GM18508 (cell line): ENCODE data around the gene TMEM52.
"Not testable (repeated sequence)": the region's sequence is repeated elsewhere in the genome, so short reads cannot be mapped to it uniquely, and the experiment has no call there.

Source experiments
- ATAC-seq: cut with Tn5 transposase; IDR thresholded peaks from one replicate; pipeline ENCODE4 v1.9.1; 2021; ENCODE audit warnings: moderate number of reproducible peaks; ENCODE audit not compliant: insufficient read depth, unreplicated experiment

Gene TMEM52

DNA sequence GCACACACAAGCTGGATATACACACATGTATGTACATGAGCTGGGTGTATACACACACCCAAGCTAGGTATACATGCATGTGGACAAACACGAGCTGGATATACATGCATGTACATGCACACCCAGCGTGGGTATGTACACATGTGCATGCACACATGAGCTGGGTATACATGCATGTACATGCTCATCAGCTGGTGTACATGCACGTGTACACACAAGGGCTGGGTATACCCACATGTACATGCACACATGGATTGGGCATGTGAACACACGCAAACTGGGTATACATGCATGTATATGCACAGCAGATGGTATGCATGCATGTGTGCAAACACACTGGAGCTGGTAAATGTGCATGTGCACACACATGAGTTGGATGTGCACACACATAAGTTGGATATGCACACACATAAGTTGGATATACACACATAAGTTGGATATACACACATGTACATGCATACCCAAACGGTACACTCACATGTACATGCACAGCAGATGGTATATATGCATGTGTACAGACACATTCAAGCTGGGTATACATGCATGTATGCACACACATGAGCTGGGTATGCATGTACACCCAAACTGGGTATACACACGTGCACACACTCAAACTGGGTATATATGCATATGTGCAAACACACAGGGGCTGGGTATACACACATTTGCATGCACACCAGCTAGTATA lies 20.7 kb downstream of the TMEM52 start:
- ATAC-seq: no peak

DNA sequence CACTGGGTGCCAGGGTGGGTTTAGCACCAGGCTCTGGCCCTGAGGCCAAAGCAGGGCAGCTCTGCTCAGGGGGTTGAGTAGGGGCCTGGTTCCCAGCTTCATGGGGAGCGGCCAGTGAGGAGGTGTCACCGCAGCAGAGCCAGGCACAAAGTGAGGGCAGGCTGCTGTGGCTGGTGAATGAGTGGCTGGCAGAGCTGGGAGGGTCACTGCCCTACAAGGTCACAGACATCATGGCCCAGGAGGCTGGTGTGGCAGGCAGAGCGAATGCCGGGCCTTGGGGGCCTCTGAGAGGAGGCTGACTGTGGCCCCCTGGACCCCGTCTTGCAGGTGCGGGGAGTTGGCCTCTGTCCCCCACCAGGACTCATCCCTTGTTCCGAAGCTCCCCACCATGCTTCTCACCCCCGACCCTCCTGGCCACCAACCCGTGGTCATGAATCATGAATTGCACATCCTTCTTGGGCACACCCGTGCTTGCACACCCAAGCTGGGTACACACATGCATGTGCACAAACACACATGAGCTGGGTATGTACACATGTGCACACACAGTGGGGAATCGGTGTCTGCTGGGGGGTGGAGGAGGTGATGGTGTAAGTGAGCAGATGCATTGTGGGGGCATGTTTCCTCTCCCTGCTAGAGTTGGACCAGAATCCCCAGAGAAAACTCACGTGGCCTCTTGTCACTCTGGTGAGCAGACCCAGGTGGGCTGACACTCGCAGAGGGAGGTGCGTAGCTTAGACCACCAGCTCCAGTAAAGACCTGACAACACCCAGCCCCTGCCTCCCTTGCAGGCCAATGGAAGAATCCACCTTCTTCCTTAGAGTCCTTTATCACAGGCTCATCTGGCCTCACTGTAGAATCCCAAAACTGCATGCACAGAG lies 23.4 kb downstream of the TMEM52 start:
- ATAC-seq: no peak

DNA sequence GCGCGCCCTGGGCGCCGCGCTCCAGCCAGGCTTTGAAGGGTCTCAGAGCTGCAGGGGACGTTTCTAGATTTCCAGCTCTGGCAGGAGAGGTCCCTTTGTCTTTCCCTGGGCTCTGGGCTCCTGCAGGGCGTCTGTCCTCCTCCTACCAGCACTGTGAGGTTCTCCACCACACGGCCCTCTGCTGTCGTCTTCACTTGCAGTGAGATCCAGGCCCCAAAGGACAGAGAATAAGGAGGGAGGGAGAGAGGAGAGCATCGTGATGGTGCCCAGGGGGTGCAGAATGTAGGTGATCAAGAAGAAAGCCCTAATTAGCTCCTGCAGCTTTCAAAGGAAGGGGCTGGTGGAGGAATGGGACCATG lies 24.0 kb downstream of the TMEM52 start:
- no peak for ATAC-seq

DNA sequence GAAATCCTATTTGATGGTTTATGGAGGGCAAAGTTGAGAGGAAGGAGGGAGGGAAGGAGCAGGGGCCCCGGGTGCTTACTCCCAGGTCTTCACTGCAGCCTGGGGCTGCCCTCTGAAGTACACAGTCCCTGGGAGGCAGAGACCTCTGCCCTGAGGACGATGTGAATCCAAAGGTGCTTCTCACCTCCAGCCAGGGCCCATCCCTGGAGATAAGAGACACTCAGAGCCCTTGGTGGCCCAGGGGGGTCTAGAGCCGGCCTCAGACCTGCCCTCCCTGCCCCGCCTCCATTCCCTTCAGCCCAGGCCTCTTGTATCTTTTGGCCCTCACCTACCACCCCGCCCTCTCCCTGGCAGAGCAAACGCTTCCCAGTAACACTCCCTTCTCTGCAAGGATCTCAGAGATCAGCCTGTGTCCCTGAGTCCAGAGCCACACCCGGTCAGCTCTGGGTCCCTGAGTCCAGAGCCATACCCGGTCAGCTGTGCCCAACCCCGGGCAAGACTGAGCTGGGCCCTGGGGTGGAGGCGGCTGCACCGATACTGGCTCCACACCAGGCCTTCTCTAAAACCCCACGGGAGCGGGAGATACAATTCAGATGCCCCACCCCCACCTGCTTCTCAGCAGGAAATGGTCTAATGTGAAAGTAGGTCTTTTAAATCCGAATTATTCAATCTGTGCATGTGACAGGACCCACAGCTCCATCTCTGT lies 24.6 kb downstream of the TMEM52 start:
- no peak for ATAC-seq

DNA sequence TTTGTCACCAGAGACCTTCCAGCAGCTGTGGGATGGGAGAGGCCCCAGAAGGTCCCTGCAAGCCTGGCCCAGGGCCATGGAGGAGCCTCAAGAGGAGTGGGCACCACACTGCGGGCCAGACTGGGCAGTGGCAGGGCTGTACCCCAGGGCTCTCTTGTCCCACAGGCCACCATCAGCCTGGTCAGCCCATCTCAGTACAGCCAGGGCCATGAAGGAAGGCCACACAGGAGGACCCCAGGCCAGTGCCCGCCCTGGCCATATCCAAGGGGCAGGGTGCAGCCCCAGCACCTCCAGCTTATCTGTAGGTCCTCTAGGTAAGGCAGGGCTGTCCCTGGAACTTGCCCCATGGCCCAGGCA lies 25.1 kb downstream of the TMEM52 start:
- no peak for ATAC-seq

DNA sequence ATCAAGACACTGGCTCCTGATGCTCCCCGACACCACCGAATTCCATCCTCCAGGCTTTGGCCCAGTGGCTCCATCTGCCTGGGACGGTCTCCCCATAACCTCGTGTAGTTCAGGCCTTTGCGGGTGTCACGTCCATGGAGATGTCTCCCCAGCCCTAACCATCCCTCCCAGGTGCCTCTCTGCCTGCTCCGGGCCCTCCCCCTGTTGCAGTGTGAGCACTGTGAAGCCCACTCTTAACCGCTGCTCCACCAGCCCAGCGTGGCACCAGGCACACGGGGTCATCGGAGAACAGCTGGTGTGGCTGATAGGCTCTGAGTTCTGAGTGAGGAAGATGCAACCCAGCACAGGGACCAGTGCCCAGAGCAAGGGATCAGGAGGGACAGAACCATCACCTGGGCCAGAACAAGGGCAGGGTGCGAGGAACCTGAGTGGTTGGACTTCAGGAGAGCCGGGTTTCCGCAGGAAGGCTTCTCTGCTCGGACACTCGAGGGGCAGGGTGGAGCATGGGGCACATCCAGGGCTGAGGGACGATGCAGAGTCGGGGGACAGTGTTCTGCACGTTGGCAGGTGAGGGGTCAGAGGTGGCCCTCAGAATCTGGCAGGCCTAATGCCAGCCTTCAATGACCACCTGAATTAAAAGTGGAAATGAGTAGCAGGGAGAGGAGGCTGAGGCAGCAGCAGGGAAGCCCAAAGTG lies 25.6 kb downstream of the TMEM52 start:
- no peak for ATAC-seq

DNA sequence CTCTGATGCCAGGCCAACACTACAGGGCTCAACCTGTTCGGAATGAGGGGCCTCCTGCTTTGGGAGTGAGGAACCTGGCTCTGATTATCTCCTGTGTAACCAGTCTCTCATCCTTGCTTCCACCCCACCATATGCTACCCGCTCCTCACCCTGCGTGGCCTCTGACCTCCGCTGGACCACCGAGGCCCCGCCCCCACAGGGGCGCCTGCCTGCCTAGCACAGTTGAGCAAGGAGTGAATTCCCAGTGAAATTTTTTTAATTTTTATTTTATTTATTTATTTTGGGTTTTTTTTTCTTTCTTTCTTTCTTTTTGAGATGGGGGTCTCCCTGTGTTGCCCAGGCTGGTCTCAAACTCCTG lies 26.3 kb downstream of the TMEM52 start:
- ATAC-seq: no peak

DNA sequence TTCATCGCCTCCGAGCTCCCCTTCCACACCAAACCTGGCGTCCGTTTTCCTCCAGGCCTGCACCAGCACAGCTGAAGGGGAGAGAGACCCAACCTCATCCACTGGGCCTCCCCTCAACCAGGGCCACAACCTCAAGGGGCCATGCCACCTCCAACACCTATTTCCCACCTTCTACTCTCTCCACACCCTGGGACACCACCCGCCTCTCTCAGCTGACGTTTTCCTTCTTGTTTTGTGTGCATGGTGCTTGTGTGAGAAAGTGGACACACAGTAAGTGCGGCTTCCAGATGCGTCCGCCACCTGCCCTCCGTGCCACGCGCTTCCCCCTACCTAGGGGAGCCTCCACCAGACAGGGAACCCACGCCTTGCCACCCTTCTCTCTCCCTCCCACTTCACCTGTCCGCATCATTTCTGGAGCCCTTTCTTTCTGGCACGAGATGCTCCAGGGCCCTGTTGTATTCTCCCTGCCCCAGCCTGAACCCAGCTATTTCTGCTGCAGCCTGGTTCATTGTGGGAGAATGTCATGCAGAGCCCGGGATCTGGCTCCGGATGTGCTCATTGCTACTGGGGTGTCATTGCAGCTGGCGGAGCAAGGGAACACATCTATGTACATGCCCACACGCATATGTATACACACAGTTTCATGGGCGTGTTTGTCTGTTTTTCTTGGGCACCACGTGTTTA lies 26.9 kb downstream of the TMEM52 start:
- no peak for ATAC-seq

DNA sequence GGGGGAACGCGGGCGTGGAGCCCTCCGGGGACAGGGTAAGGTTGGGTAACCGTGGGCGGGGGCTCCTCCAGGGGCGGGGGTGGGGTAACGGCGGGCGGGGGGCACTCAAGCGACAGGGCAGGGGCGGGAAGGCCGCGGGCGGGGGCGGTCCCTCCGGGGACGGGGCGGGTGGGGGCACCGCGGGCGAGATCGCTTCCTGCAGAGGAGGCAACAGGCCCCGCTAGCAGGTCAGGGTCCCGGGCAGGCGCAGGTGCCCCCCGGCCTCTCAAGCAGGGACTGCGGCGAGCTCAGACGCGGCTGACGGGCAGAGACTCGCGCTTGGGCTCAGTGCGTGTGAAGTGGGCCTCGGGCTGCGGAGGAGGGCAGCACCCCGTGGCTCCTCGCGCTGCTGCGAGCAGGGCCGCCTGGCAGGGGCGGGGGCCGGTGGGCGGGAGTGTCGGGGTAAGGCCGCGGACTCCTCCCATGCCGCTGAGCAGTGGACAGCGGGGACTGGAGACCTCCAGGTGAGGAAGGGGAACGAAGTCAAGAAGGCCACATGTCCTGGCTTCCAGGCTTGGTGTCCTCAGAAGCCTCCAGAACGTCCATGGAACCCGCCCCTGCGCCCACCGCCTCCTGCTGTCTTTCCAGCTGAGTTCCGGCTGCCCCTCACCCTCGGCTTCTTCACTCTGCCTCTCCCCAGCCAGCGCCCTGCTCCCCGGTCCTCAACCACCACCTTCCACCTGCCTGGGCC lies 27.6 kb downstream of the TMEM52 start:
- ATAC-seq: no peak

DNA sequence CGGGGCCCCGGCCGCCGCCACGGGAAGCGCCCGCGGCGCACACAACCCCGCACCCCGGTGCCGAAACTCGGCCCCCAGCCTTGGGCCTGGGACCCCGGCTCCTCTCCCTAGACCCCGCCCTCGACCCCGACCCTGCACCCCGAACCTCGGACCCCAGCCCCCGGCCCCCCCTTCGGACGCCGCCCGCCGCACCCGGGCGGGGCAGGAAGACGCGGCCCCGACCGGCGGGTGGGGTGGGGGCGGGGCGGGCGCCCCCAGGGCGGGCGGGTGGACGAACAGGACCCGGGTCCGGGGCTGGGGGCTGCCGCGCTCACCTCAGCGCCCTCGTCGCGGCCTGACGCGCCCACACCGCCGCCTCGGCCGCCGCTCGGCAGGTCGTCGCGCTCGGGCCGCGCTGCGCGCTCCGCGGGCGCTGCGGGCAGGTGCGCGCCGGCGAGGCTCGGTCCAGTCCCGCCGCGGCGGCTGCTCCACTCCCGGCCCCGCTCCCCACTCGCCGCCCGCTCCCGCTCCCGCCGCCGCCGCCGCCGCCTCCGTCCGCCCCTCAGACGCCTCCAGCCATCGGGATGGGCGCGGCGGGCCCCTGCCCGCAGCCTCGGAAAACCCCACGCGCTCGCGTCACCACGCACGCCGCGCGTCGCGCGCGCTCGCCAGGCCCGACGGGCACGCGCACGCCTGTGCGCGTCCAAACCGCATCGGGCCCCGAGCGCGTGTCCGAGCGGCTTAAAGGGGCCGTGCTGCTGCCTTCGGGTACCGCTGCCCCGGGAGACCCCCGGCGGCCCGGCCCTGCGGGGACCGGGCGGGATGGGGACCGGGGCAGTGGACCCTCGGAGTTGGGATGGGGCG lies 28.4 kb downstream of the TMEM52 start, which contains the start of gene GNB1:
GNB1 (minus strand) TSS at position 582 of the 843 bp plus-strand sequence. CDS start 65,634 bp downstream, outside the sequence.
- no peak for ATAC-seq

DNA sequence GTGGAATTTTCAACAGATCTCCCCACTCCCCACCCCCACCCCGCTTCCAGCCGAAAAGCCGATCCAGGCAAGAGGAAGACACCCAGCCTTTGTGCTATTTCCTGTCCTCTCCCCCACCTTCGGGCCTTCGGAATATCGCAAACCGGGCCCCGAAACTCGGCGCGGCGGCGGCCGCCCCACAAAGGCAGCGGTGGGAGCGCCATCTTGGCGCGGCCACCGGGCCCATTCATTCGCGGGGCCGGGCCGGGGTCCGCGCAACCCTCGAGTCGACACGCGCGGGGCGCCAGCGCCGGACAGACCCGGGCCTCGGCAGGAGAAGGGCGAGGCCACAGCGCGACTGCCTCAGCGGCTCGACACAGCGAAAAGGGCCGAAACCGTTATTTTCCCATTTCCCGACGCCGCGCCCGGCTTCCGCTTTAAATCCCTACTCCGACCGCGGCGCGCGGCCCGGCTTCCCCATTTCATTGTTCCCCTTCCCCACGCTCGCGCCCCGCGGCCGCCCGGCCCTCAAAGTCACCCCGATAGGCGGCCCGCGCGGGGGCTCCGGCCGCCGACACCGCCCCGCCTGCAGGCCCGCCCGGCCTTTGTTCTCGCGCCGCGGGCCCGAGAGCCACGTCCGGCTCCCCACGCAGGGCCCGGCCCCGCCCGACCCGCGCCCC lies 29.1 kb downstream of the TMEM52 start:
- no peak for ATAC-seq

DNA sequence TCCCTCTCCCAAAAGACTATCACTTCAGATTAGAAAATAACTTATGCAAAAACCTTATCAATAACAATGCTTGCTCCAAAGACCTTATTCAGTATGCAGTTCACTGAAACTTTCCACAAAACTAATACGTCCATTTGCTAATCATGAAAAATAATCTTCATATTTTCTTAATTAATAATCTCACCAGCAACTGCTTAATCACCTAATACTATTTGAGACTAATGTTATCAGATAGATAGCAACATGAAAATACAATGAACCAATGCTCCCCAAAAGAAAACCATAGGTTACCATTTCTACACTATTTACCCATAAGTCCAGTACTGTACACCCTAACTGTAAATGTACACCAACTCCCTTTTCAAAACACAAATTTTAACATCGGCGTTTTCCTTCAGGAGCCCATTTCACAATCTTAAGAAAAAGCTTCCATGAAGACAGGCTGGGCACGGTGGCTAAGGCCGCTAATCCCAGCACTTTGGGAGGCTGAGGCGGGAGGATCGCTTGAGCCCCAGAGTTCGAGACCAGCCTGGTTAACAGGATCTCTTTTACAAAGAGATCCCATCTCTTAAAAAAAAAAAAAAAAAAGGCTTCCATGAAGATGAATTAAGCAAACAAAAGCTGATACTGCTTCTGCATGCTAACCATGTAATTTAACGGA lies 29.9 kb downstream of the TMEM52 start:
- ATAC-seq: no peak

DNA sequence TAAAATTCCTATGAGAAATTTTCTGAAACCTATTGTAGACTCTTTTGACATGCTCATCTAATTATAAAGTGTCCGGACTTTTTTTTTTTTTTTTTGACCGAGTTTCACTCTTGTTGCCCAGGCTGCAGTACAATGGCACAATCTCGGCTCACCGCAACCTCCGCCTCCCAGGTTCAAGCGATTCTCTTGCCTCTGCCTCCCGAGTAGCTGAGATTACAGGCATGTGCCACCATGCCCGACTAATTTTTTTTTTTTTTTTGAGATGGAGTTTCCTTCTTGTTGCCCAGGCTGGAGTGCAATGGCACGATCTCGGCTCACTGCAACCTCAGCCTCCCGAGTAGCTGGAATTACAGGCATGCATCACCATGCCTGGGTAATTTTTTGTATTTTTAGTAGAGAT lies 35.2 kb downstream of the TMEM52 start:
- ATAC-seq: not testable (repeated sequence)

DNA sequence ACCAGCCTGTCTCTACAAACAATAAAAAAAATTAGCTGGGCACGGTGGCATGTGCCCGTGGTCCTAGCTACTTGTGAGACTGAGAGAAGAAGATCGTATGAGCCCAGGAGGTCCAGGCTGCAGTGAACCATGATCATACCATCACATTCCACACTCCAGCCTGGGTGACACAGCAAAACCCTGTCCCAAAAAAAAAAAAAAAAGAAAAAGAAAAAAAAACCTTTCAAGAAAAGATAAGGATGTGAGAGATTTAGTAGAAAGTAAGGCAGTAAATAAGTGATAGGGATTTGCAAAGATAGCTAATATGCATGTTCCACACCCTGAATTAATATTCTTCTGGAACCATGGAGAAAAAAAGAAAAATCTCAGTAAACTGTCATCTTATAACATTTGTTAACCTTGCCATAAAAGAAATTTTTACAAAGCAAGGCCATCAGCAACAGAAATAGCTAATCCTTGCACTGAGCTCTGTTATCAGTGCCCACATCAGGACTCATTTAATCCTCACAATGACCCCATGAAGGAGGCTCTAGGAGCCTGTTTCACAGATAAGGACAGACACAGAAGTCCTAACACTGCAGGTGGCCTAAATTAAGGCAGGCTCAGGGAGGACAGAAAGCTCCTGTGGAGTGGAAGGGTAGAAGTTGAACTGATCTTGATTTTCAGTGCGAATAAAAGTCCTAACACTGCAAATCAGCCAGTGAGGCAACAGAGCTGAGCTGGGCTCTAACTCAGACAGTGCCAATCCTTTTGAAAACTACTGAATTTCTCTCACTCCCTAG lies 35.8 kb downstream of the TMEM52 start:
- ATAC-seq: no peak

DNA sequence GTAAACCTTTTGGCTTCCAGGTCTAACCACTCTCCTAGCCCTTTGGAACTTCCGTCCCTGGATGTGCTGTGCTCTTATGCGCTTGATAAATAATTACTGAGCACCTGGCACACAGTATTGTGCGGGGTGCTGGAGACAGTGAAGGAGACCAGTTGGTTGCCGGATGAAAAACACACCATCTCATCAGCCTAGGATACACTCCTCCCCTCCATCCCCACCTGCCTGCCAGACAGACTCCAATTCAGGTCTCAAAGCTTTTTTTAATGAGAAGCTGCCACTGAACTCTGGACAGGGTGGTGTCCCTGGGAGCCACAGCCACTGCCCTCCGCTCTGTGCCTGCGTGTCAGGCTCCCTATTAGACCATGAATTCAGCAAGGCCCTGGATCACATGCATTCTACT lies 37.4 kb downstream of the TMEM52 start:
- no peak for ATAC-seq

DNA sequence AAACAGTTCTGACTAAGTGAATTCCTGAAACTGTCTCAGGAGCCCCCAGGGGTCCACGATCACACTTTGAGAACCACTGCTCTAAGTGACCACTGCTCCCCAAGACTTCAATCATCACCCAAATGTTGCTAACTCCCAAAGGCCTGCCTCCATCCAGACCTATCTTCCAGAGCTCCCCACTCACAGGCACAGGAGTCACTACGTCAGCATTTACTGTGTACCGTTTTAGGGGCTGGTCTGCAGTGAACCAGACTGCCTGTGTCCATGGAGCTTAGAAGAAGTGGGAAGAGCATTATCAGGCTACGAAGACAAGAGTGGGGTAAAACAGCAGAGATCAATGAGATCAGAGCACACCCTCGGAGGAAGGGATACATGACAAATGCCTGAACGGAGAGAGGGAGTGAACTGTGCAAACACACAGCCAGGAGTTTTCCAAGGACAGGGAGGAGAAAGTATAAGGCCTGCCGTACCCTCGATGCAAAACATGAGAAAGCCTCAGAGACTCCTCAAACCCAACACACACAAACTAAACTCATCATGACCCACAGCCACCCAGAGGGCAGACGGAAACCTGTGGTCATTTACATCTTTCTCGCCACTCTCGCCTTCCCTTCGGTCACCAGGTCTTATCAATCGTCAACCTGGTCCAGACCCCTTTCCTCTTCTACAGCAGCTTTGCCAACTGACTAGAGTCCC lies 38.3 kb downstream of the TMEM52 start:
- ATAC-seq: no peak
